ENCODE data around the gene AGPAT3.

Gene AGPAT3

GRCh38 chr21:43978060-43978459 is 113.0 kb downstream of the AGPAT3 start:
- DNase-seq (ENCODE audit: low spot score) = no peak

DNA sequence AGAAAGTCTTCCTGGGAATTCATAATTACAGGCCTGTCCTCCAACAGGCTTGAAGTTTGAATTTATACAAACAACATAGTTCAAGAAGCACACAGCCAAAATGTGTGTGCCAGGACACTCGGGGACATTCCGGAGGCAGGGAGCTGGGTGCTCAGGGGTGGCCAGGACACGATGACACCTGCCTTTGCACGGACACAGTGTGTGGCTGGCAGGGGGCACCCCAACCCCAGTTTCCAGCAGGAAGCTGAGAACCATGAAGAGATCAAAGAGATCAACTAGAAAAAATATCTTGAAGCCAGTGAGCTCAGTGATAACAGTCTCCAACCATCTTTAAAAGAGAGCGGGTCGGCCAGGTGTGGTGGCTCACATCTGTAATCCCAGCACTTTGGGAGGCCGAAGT is 114.6 kb downstream of the AGPAT3 start:
- no peak for DNase-seq (ENCODE audit: low spot score)

- no peak for DNase-seq (ENCODE audit: low spot score)
Measured at GRCh38 chr21:43981151-43981870, 116.3 kb downstream of the AGPAT3 start.

- no peak for DNase-seq (ENCODE audit: low spot score)
Measured at GRCh38 chr21:43981871-43982210, 116.8 kb downstream of the AGPAT3 start.

GRCh38 chr21:43982489-43983078 is 117.6 kb downstream of the AGPAT3 start:
- DNase-seq (ENCODE audit: low spot score) = no peak

GRCh38 chr21:43983390-43983789 is 118.4 kb downstream of the AGPAT3 start:
- no peak for DNase-seq (ENCODE audit: low spot score)

DNA sequence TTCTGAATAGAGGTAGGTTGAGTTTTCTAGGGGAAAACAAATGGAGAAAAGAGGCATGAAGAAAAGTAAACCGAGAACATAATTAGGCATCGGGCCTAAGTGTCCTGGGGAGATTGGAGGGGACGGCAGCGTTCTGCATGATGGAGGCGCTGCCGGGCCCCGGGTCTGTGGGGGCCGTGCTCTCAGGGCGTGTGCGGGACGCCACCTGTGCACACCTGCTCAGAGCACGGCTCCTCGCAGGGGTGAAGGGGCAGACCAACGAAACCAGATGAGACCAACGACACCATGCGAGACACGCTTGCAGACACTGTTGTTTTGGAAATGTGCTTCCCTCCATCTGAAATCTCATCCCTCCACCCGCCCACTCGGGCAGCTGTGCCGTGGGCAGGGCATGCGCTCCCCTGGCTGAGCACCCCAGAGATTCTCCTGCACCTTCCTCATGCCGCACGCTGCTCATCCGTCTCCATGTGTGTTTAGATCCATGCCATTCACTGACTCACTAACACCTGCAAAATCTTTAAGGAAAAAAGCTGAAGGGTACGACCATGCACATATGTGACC is 118.9 kb downstream of the AGPAT3 start:
- DNase-seq (ENCODE audit: low spot score) = no peak

GRCh38 chr21:43984905-43985689 is 120.1 kb downstream of the AGPAT3 start:
- DNase-seq (ENCODE audit: low spot score) = no peak

DNA sequence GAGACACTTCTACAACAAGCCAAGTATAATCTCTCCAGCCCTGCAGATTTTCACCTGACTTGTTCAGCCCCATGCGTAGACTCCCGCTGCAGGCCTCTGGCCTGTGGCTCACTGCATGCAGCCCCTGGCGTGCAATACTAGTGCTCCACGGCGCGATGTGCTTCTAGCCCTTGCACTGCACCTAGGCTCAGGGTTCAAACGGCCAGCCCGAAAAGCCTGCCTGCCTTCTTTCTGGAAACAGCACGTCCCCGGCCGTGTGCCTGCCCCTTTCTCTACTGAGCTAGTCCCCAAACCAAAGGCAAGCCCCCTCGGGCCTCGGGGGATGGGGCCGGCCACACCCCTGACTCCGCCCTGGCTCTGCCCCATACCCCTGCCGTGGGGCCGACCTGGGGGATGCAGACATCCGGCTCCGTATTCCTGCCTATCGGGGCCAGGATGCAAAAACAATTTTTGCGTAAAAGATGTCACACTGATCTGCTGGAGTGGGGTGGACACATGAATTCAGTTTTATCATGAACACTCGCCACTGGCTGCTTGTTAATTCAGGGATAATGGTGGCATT is 120.7 kb downstream of the AGPAT3 start:
- DNase-seq (ENCODE audit: low spot score) = no peak

- DNase-seq (ENCODE audit: low spot score) = no peak
Measured at GRCh38 chr21:43986544-43987451, 121.8 kb downstream of the AGPAT3 start.

- no peak for DNase-seq (ENCODE audit: low spot score)
Measured at GRCh38 chr21:43987509-43987908, 122.5 kb downstream of the AGPAT3 start.

DNA sequence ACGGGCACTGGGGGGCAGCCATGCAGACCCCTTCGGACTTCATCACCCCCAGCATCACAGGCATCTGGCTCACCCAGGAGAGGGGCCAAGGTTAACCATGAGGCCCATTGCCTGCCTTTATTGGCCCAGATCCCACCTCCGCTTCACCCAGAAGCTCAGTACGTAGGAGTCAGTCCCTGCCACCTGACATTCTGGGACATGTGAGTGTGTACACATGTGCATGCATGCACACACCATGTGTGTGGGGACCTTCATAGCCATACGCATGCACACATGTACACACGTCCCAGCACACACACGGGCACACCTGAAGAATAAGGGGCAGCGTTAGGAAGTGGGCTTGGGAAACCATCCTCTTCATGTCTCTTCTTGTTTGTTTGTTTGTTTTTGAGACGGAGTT is 123.0 kb downstream of the AGPAT3 start:
- no peak for DNase-seq (ENCODE audit: low spot score)

- no peak for DNase-seq (ENCODE audit: low spot score)
Measured at GRCh38 chr21:43988506-43989230, 123.6 kb downstream of the AGPAT3 start.

DNA sequence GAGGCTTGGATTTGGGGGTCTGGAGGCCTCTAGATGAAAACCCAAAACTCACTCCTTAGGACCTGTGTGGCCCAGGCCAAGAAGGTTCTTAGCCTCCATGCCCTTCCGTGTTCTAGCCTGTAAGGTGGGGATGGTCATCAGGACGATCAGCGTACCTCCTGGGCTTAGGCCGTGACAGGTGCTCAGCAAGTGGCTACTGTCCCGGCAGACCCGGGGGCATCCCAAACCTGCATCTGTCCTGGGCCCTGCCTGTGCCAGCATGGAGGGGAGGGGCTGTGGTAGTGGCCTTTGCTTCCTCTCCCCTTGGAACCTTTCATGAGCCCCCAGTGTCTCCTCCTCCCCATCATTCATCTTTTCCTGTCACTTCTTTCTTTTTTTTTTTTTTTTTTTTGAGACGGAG is 124.4 kb downstream of the AGPAT3 start:
- DNase-seq (ENCODE audit: low spot score) = no peak

DNA sequence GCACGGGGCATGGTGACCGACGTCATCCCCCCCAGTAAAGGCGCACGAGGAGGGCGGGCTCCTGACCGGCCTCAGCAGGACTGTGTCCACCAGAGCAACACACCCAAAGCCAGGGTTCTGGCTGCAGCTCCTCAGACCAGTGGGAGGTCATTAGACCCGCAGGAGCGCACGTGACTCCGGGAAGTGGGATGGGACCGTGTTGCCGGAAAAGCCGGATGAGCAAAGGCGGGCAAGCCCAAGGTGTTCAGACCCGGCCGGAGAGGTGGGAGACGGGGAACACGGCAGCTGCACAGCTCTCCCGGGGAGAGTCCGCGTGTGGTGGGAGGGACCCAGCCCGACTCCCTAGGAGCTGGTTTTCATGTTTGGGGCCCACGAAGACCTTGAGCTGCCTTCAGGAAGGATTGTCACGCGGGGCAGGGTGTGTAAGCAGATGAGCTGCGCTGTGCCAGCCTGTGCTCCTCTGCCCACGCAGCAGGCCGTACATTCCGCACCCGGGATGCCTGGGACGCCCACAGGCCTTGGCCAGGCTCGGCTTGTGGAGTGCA is 126.5 kb downstream of the AGPAT3 start:
- no peak for DNase-seq (ENCODE audit: low spot score)

GRCh38 chr21:43992121-43992520 is 127.1 kb downstream of the AGPAT3 start:
- DNase-seq (ENCODE audit: low spot score) = no peak

DNA sequence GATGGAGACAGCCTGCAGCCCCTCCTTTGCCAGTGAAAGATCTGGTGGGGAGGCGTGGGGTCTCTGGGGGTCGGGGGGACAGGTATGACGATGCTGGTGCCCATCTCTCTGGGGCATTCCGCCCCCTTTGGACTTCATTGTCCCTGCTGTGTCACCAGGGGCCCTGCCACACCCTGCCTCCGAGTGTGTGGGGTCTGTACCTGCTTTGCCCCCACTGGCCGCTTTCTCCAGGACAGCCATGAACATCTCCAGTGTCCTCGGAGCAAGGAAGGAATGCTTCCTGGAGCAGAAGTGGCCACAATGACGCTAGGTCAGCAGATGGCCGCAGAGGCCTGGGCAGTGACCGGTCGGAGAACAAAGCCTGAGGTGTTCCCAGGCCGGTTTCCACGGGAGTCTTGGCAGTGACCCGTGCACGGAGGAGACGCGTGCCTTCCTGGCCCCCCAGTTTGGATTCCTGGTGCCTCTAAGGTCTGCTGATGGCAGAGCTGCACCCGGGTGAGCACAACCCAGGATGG is 128.5 kb downstream of the AGPAT3 start:
- no peak for DNase-seq (ENCODE audit: low spot score)

DNA sequence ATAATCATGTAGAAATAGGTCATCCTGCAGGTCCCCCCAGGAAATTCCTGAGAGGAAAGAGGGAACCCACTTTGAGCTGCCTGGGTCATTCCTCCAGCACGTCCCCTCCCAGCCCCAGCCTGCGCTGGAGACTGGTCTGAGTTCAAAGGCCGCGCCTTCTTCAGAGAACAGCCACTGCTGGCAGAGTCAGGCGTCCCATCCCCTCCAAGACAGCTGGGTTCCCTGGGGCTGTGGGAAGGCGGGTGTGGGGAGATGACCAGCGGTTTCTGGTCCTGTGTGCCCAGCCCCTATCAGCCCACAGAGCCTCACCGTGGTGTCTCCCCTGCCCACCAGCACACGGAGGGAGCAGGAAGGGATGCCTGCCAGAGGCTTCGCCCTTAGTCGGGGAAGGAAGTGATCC is 129.1 kb downstream of the AGPAT3 start:
- DNase-seq (ENCODE audit: low spot score) = no peak

- DNase-seq (ENCODE audit: low spot score) = no peak
Measured at GRCh38 chr21:43994646-43995045, 129.6 kb downstream of the AGPAT3 start.

GRCh38 chr21:43995521-43996105 is 130.6 kb downstream of the AGPAT3 start:
- DNase-seq (ENCODE audit: low spot score) = no peak
